IPS-18c (cell line): ENCODE measurements around the gene TPPP2.
"Not testable (repeated sequence)": the region's sequence is repeated elsewhere in the genome, so short reads cannot be mapped to it uniquely, and the experiment has no call there.

Experiments used
- H3K4me3 ChIP-seq: 2 replicates; pipeline ENCODE4 v1.7.0; 2013; ENCODE audit warnings: low read depth, mild to moderate bottlenecking, low read length, moderate library complexity; ENCODE audit not compliant: insufficient read depth
- H3K9me3 ChIP-seq: one replicate; pipeline ENCODE4 v1.6.1; 2013; ENCODE audit warnings: mild to moderate bottlenecking, low read length, moderate library complexity; ENCODE audit not compliant: control insufficient read depth, insufficient read depth

Gene TPPP2

DNA sequence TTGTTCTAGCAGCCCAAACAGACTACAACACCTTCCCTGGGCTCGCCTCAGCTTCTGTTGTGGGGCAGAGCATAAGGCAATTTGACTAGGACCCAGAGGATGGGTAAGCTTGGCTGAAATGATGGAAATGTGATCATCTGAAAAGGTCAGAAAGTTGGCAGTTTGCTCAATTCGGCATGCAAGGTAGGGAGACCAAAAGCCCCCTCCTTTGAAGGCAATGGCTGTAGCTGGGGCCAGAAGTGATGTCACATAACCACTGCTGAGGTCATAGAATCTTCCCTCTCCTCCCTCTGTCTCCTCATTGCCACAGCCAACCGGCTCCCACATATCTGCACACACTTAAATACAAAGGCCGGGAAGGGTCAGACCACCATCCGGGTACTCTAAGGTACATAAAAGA lies at the start of gene TPPP2:
Gene TPPP2 (plus strand): TSS at position 301 of the 400 bp plus-strand sequence. CDS start 365 bp downstream, outside the sequence.
- Histone ChIP-seq H3K4me3 (no peak within 1 kb of the TSS), H3K9me3 (no peaks in the 10 kb centered on the region)

DNA sequence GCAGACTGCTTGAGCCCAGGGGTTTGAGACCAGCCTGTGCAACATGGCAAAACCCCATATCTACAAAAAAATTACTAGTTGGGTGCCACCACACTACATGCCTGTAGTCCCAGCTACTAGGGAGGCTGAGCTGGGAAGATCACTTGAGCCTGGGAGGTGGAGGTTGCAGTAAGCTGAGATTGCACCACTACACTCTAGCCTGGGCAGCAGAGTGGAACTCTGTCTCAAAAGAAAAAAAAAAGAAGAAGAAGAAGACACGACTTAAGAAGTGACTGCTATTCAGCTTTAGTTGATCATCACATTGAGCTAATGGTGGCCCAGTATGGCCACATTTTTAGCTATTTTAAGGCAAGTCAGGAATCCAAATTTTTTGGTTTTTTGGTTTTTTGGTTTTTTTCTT lies 49.1 kb upstream of the TPPP2 start:
- Histone ChIP-seq H3K4me3 (no peak overlapping the region), H3K9me3 (no peaks in the 10 kb centered on the region)

DNA sequence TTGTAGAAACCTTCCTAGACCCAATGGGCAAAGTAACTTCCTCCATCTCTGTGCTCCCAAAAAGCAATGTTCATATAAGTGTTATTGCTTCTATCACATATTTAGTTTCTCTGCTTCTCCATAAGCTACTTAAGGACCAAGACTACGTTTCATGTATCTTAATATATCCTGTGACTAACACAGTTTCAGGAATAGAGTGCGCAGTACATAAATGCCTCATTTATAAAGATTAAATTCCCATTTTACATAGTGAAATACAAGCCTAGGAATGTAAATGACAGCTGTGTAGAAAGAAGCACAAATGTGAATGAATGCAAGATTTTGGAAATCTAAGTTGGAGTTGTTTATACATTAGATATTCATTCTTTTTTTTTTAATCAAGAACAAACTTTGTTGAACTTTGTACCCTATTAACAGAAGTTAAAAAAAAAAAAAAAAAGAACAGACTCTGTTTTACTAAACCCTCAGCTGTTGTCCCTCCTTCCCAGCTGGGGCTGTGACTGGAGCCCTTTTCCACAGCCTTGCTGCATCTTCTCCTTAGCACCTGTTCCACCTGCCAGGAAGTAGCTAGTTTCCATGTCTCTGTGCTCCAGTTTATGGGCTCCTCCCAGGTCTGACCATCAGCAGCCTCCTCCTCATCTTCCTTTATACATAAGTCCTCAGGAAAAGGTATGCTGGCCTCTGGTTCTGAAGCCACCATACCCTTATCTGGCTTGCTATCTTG lies 47.2 kb upstream of the TPPP2 start:
- no peak overlapping the region for H3K4me3 ChIP-seq
- no peaks in the 10 kb centered on the region for H3K9me3 ChIP-seq

DNA sequence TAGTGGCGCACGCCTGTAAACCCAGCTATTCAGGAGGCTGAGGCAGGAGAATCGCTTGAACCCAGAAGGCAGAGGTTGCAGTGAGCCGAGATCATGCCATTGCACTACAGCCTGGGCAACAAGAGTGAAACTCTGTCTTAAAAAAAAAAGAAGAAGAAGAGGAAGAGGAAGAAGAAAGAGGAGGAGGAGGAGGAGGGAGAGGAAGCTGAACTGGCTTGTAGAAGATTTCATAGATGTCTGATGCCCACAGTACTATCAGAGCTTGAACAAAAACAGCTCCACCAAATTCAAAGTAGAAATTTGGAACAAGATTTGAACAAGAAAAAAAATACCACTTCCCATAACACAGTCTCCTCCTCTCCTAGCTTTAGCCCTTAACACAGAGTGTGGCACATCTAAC lies 44.4 kb upstream of the TPPP2 start:
- not testable (repeated sequence) for H3K4me3 ChIP-seq, H3K9me3 ChIP-seq

DNA sequence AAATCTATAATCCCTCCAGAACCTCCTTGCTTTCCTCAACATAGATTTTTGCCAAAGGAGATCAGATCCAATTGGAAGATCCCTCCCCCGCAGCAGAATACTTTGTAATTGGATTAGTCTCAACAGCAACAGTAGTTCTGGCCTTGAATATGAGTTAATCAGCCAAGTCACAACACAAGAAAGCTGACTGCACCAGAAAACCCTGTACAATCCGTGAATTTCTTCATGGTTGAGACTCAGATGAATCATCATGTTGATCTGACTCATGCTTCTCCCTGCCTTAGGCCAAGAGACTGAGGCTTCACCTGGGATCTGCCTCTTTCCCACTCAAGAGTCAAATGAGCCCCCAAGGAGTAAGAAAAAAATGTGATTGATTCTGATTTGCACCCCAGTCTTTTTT lies 43.2 kb upstream of the TPPP2 start:
- no peak overlapping the region for H3K4me3 ChIP-seq
- H3K9me3 ChIP-seq = no peaks in the 10 kb centered on the region

DNA sequence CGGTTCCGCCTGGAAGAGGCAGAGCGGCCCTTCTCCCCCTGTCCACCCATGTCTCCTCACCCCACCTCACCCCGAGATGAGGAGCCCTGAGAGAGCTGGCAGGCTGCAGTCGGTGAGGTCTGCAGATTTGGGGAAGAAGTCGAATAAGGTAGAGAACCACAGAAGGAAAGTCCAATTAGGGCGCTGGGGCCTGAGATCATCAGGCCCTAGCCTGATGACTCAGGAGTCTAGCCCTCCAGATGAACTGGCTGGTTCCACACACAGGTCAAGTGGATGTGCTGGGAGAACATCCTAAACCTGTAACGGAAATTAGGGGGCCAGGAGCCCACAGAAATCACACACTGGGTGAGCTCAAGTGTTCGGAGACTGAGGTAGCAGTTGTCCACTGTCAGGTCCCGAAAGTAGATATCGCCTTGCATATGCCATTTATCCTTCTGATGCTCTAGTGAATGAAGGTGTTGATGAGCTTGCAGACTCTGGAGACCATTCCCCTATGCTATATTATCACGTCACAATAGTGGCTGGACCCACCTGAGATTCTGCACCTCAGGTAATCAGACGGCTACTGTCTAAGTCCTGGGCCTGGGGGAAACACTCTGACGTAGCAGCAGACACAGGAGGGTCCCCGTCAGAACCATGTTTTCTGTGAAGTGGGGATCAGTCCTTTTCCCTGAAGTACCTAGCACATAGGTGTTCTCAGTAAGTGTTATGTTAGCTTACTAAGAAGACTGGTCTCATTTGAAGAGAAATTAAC lies 41.1 kb upstream of the TPPP2 start:
- peak overlapping the region; percentile 9; the same call in 1 of the 2 replicates for H3K4me3 ChIP-seq
- H3K9me3 ChIP-seq = no peaks in the 10 kb centered on the region

DNA sequence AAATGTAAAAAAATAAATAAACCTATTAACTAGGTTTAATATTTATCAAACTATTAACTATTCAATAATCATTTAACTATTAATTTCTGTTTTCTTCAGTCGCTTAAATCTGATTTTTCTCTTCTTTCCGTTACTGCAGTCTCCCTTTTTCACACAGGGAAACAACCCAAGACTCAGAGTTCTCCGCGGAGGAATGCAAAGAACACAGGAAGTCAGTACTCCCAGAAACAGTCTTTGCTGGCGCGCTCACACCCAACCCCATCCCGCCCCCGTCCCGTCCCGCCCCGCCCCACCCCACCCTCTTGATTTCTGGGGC lies 40.6 kb upstream of the TPPP2 start:
- Histone ChIP-seq H3K9me3 (no peaks in the 10 kb centered on the region), H3K4me3 (no peak overlapping the region)

DNA sequence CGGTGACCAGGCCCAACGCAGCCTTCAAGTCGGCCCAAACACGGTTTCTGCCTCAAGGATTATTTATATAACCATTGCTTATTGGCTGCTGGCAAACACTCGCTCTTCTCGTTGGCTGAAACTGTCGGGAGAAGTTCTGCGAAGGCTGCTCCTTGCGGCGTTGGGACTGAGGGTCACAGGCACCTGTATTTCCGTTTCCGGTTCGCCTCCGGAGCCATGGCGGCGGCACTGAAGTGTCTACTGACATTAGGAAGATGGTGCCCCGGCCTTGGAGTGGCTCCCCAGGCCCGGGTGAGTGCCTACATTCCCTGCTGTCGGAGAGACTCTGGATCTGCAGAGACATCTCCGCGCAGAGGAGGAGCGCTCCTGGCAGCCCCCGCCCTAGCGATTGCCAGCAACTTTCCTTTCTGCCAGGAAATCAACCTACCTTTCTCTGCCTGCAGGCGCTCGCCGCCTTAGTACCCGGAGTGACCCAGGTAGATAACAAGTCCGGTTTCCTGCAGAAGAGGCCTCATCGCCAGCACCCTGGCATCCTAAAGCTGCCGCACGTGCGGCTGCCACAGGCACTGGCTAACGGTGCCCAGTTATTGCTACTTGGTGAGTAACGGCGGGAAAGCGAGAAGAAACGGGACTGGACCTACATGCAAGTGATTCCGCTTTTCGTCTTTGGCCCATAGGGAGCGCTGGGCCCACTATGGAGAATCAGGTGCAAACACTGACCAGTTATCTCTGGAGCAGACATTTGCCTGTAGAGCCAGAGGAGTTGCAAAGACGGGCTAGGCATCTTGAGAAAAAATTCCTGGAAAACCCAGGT lies 40.0 kb upstream of the TPPP2 start, which contains the start of gene METTL17:
Gene METTL17 (plus strand): TSS at position 194 of the 814 bp plus-strand sequence. CDS start 23 bp downstream, at position 217.
- H3K4me3 ChIP-seq = peak within 1 kb of the TSS; percentile 95
- H3K9me3 ChIP-seq = no peaks in the 10 kb centered on the region

DNA sequence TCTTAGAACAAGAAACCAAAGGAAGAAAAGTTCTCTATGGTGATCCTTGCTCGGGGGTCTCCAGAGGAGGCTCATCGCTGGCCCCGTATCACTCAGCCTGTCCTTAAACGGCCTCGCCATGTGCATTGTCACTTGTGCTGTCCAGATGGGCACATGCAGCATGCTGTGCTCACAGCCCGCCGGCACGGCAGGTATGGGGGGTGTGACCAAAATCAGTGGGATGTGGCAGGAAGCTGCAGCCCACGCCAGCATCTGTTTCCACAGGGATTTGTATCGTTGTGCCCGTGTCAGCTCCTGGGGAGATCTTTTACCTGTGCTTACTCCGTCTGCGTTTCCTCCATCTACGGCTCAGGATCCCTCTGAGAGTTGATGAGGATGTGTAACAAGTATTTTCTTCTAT lies 33.5 kb upstream of the TPPP2 start:
- Histone ChIP-seq H3K4me3 (no peak overlapping the region), H3K9me3 (no peaks in the 10 kb centered on the region)

DNA sequence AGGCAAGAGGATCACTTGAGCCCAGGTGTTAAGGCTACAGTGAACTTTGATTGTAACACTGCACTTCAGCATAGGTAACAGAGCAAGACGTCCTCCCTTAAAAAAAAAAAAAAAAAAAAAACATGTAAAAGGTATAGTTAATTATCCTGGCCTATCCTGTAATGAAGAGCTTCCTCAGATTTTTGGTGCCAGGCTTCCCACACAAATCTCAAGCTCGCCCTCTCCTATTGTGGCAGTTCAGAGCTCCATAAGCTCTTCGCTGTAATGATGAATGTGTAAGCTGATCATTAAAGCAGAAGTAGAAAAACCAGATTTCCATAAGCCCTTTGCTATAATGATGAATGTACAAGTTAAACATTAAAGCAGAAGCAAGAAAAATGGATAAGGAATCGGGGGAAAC lies 32.9 kb upstream of the TPPP2 start:
- Histone ChIP-seq H3K9me3 (no peaks in the 10 kb centered on the region), H3K4me3 (no peak overlapping the region)

DNA sequence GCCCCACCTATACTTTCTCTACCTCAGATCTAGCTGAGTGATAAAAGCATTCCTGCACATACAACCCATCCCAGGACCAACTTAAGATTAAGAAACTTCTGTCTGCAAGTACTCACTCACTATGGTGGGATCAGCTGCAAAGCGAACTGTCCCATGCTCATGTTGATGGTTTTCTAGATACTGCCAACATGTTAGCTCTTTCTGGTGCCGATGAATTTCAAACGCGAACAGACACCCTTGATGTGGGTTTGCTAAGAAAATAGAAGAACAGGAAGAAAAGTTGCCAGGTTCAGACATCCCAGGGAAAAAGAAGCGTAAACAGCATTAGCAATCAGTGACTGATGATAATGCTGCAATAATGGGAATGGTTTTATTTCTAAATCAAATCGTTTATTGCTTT lies 32.5 kb upstream of the TPPP2 start:
- H3K9me3 ChIP-seq = no peaks in the 10 kb centered on the region
- no peak overlapping the region for H3K4me3 ChIP-seq

DNA sequence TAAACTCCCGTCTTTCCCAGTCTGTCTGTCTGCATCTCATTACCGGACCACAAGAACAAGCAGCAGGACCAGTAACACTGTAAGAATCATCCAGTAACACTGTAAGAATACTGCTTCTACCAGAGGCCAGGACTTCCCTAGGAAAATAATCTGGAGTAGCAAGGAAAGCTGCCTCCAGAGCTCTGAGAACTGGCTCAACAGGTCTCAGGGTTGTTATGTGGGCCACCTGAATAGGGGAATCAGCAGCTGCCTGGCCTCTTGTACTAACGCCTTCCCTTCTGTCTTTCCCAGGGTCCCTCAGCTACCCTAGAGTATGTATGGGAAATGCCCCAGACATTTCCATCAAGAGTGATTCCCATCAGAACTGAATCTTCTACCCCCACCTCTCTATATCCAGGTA lies 31.9 kb upstream of the TPPP2 start:
- H3K4me3 ChIP-seq = no peak overlapping the region
- no peaks in the 10 kb centered on the region for H3K9me3 ChIP-seq

DNA sequence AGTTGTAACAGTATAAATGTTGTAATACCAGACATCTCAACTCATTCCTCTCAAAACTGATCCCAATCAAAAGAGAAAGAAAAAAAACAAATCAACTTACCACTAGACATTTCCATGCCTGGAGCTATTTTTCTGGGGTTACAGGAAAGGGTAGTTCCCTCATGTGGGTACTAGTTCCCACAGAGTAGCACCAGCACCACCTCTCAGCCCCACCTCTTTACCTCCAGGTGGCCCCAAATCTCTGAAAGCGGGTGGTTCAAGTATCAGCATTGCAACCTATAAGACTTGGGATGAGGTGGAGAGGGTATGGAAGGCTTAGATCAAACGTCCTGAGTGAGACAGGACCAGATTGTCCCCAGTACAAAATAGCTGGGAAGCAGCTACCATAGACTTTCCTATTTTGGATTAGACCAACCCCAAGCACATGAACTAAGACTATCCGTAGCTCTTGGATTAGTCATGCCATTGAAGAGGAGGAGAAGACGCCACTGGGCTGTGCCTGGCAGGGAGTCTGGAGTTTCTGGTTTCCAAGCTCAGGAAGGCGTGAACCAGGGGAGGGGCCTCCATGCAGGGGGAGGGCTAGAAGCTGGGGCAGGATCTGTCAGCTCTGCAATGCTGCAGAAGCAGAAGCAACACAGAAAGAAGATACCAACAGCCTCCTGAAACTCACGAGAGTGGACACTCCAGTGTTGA lies 31.2 kb upstream of the TPPP2 start, which contains the start of gene SLC39A2:
Gene SLC39A2 (plus strand): TSS at position 620 of the 693 bp plus-strand sequence. CDS start 154 bp downstream, outside the sequence.
- H3K9me3 ChIP-seq = no peaks in the 10 kb centered on the region
- peak within 1 kb of the TSS; percentile 26; the same call in 1 of the 2 replicates for H3K4me3 ChIP-seq

DNA sequence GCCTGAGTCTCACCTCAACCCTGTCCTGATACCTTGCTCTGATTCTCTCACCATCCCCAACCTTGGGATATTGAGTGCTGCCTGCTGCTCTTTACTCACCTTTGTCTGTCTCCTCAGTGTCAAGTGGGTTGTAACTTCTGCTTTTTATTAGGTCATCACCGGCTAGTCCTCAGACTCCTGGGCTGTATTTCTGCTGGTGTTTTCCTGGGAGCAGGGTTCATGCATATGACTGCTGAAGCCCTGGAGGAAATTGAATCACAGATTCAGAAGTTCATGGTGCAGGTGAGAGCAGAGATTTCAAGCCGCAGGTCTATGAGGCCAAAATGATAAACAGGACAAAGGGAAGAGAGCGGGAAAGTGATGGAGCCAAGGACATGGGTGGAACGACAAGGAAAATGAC lies 30.4 kb upstream of the TPPP2 start:
- H3K9me3 ChIP-seq = no peaks in the 10 kb centered on the region
- no peak overlapping the region for H3K4me3 ChIP-seq

DNA sequence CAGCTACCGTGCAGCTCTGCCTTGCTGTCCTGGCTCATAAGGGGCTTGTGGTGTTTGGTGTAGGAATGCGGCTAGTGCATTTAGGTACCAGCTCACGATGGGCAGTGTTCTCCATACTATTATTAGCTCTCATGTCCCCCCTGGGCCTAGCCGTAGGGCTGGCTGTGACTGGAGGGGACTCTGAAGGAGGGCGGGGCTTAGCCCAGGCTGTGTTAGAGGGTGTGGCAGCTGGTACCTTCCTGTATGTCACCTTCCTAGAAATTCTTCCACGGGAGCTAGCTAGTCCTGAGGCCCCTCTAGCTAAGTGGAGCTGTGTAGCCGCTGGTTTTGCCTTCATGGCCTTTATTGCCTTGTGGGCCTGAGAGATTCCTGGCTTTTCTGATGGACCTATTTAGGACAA lies 28.8 kb upstream of the TPPP2 start:
- no peak overlapping the region for H3K4me3 ChIP-seq
- no peaks in the 10 kb centered on the region for H3K9me3 ChIP-seq

DNA sequence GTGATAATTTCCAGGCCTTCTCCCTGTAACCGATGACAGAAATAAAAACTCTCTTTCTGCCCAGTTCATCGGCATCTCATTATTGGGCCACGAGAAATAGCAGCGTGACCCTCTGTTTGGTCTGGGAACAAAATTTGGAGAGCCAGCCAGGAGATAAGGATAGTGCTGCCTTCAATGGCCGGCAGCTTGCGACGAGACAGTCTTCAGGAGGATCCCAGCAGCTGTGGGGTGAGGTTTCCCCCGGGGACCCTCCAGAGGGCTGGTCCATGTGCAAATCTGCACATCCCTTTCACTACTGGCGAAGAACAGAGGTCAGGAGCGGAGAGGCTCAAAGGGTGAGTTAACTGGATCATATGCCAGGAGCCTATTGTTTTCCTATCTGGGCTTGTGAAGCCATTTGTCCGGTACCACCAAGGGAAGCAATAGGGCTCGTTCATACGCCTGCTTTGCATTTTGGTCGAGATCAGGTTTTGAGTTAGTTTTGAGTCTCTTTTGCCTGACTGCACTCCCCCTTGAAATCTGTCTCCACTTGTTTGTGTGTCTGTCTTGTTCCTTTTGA lies 26.1 kb upstream of the TPPP2 start:
- Histone ChIP-seq H3K4me3 (no peak overlapping the region), H3K9me3 (no peaks in the 10 kb centered on the region)

DNA sequence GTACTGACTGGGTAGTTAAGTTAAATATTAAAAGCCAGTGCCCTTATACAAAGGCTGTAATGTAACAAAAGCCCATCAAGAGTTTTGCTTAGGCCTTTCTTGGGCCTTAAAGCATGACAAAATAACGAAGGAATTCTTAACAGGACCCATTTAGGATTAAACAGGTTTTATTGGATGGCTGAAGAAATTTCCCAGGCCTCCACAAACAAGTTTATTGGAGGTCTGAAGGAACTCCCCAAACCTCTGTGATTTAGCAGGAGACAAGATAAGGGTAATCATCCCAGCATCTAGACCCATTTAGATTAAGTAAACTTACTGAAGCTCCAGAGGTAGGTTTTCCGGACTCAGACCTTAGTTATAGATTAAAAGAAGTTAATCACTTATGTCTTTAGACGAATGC lies 20.3 kb upstream of the TPPP2 start:
- H3K9me3 ChIP-seq, H3K4me3 ChIP-seq: not testable (repeated sequence)
